ENCODE data around the gene BORCS5. TPM values are rescaled to one million over a fixed set of nuclear protein-coding genes. Genes with fewer than 3 reads are reported as not detected.

Gene BORCS5
- total and polyA plus RNA-seq, 2 of the 8 experiments (the other 6 are each of a cell fraction or from before 2014, with no cell fraction given) = 8.3 to 17.4 TPM

DNA sequence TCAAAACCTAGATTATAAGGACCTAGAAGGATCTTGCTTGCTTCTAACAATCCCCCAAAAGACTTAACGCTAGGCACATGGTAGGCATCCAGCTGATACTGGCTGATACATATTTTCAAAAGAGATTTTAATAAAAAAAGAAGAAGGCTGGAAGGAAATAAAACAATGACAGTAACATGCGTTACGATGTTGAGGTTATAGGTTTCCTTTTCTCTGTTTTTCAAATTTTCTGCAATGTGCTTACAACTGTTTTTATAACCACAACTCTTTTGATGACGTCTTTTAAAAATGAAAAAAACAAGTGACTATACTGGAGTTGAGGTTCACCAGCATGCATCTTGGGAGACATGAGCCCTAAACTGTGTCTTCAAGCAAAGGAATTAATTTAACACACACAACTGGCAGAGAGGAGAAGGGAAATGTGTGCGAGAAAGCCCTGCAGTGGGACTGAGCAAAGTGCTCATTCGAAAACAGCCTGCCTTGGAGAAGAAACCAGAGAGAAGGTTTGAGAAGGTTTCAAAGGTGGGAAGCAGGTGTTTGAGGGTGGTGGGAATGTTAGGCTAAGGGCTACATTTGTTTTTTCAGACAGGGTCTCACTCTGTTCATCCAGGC lies 125.4 kb downstream of the BORCS5 start:
- H3K27ac ChIP-seq (ENCODE audit: low read depth, low read length) = no peak overlapping the region
- no peak overlapping the region for H2AFZ ChIP-seq (ENCODE audit: low read length)
- no peak overlapping the region for H3K23ac ChIP-seq (ENCODE audit: insufficient read length)
- WGBS, 2 experiments (ENCODE audit: extremely low coverage in 1 of 2, insufficient coverage in 1 of 2, insufficient read length in 1 of 2, insufficient replicate concordance in 2 of 2, low coverage in 1 of 2, low lambda C conversion rate in 2 of 2, missing lambda C conversion rate in 1 of 2) = 95% methylated on average over 6 of the region's 6 CpGs; no CpG with 5 or more reads in 1 of the 2 experiments
- DNase-seq (ENCODE audit: low read depth in 1 of 2, low spot score in 2 of 2) (no peak), FAIRE-seq (no peak)
- no peak overlapping the region for H3K4me3 ChIP-seq (ENCODE audit: extremely low read depth in 1 of 4, insufficient read depth in 2 of 4, low read depth in 3 of 4, low read length in 4 of 4)
- no peaks in the 10 kb centered on the region; a peak in 2 of 7 replicates for H3K4me1 ChIP-seq (replicated peaks in 1 of 4; ENCODE audit: control insufficient read depth in 3 of 4, insufficient read depth in 4 of 4, low read length in 3 of 4)
- no peak overlapping the region for H3K4me2 ChIP-seq (ENCODE audit: insufficient read depth in 1 of 2, low read depth in 2 of 2, low read length in 2 of 2)
- H3K36me3 ChIP-seq (ENCODE audit: control insufficient read depth in 2 of 4, insufficient read depth in 4 of 4, low read length in 3 of 4) = peaks cover 9 to 48% (median 23%) of the 10 kb centered on the region in 4 experiments; a peak in 7 of 8 replicates
- H4K5ac ChIP-seq (ENCODE audit: insufficient read length, low read depth, low read length) = no peak overlapping the region
- peaks cover 0 to 4% of the 10 kb centered on the region in 2 experiments for H4K20me1 ChIP-seq (replicated peaks in 1 of 2; ENCODE audit: control insufficient read depth in 1 of 2, insufficient read depth in 2 of 2, low read length in 2 of 2)
- no peak overlapping the region for H2BK20ac ChIP-seq (ENCODE audit: low read length)
- H3K14ac ChIP-seq (ENCODE audit: insufficient read length) = no peak overlapping the region
- no peak overlapping the region for H3K9ac ChIP-seq (replicated peaks in 1 of 4; ENCODE audit: extremely low read depth in 1 of 4, low read depth in 3 of 4, low read length in 3 of 4)
- no peaks in the 10 kb centered on the region for H3K9me3 ChIP-seq (ENCODE audit: insufficient read depth in 2 of 2, low read depth in 1 of 2, low read length in 1 of 2)
- CTCF ChIA-PET (ENCODE audit: partially characterized antibody) = interaction anchor here (0.6 to 1.9 kb wide), 4 partner anchors 10 to 22 kb away, joined by 3 to 5 read pairs (median 4); no protein-coding TSS in a partner anchor
- H2BK5ac ChIP-seq (ENCODE audit: low read depth, low read length) = no peak overlapping the region
- no peak overlapping the region for H2BK120ac ChIP-seq (replicated peaks; ENCODE audit: low read depth, low read length)
- H3K18ac ChIP-seq (ENCODE audit: extremely low read depth, low read length) = no peak overlapping the region
- H3K27me3 ChIP-seq (replicated peaks in 1 of 4; ENCODE audit: control insufficient read depth in 3 of 4, extremely low read depth in 1 of 4, insufficient read depth in 3 of 4, low read length in 3 of 4) = no peaks in the 10 kb centered on the region
- no peak overlapping the region for H3K4ac ChIP-seq (replicated peaks; ENCODE audit: insufficient read length, low read depth, low read length)
- POLR2A ChIA-PET (ENCODE audit: partially characterized antibody) = interaction anchor here (1.2 kb wide), 1 partner anchor 18 kb away, joined by 3 read pairs; no protein-coding TSS in a partner anchor
- H2BK12ac ChIP-seq (ENCODE audit: low read depth, low read length) = no peak overlapping the region
- H4K8ac ChIP-seq (ENCODE audit: extremely low read depth, insufficient read depth, low read length) = no peak overlapping the region
- no peak overlapping the region for H2BK15ac ChIP-seq (ENCODE audit: low read length)
- H3K79me2 ChIP-seq (ENCODE audit: control insufficient read depth in 1 of 2, insufficient read depth in 2 of 2, low read length in 2 of 2) = no peaks in the 10 kb centered on the region; a peak in 1 of 4 replicates
- no peak overlapping the region for H3K56ac ChIP-seq (replicated peaks; ENCODE audit: insufficient read length, low read depth, low read length)
- H2AK5ac ChIP-seq (ENCODE audit: low read depth, low read length) = no peak overlapping the region
- no peak overlapping the region for H4K91ac ChIP-seq (replicated peaks; ENCODE audit: insufficient read length, low read length)
- H3K79me1 ChIP-seq (ENCODE audit: low read depth, low read length) = no peaks in the 10 kb centered on the region; the same call in 1 of the 2 replicates
- no peaks in the 10 kb centered on the region for H3K23me2 ChIP-seq (ENCODE audit: low read depth, low read length)
